ENCODE measurements around the gene UBLCP1.

UBLCP1 gene

DNA sequence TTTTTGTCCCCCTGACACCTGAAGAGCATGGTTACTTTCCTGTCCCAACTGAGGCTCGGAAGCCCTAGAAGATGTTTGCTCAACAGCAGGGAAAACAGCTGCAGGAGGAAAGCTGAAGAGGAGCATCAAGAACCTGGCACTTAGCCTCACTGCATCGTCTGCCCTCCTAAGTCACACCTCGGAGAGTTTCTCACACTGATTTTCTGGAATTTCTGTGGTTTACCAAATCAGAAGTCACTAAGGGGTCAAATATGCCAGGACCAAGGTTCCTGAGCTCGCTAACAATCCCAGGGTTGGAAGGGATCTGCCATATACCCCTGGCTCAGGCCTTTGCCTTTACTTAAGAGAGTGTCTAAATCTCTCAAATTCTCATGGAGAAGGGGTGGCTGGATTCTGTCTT lies 61.9 kb downstream of the UBLCP1 start:
- no peak for TF ChIP-seq ZFX (IDR thresholded peaks at IDR 0.05)
- TF ChIP-seq, protein P1, sequence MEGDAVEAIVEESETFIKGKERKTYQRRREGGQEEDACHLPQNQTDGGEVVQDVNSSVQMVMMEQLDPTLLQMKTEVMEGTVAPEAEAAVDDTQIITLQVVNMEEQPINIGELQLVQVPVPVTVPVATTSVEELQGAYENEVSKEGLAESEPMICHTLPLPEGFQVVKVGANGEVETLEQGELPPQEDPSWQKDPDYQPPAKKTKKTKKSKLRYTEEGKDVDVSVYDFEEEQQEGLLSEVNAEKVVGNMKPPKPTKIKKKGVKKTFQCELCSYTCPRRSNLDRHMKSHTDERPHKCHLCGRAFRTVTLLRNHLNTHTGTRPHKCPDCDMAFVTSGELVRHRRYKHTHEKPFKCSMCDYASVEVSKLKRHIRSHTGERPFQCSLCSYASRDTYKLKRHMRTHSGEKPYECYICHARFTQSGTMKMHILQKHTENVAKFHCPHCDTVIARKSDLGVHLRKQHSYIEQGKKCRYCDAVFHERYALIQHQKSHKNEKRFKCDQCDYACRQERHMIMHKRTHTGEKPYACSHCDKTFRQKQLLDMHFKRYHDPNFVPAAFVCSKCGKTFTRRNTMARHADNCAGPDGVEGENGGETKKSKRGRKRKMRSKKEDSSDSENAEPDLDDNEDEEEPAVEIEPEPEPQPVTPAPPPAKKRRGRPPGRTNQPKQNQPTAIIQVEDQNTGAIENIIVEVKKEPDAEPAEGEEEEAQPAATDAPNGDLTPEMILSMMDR (conservative IDR thresholded peaks at IDR 0.05), result no peak
- H3K27ac ChIP-seq, result no peak overlapping the region

DNA sequence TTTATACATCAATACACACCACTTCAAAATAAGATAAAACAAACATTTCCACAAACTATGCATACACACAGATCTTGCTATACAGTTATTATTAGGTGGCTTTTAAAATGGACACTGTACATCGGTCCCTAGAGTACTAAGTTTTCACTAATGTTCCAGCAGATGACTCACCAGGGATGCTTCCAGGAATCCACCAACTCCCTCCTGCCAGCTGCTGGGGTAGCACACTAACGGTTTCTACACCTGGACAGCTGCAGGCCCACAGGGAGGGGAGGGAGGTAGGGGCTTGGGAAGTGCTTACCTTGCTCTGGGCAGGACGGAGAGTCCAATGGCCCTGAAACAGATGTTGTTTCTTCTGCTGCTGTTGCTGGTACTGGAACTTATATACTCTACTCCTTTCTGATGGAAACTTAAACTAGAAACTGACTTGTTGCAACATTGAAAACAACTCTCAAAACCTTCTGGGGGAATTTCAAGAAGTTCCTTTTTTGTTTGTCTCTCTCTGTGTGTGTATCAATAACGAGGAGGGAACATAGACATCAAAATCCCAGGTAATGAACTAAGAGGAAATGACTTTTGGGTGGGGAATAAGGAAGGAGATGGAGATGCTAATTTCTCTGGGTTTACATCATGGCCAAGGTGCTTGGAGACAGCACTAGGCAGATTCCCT lies 67.2 kb downstream of the UBLCP1 start, which contains the start of gene IL12B:
TSS of gene IL12B (minus strand) at position 357 of the 670 bp plus-strand sequence. CDS start 3,705 bp downstream, outside the sequence.
- H3K27ac ChIP-seq, result no peak within 1 kb of the TSS
- TF ChIP-seq ZFX (IDR thresholded peaks at IDR 0.05), result no peak
- TF ChIP-seq, protein P1 (conservative IDR thresholded peaks at IDR 0.05), result no peak

DNA sequence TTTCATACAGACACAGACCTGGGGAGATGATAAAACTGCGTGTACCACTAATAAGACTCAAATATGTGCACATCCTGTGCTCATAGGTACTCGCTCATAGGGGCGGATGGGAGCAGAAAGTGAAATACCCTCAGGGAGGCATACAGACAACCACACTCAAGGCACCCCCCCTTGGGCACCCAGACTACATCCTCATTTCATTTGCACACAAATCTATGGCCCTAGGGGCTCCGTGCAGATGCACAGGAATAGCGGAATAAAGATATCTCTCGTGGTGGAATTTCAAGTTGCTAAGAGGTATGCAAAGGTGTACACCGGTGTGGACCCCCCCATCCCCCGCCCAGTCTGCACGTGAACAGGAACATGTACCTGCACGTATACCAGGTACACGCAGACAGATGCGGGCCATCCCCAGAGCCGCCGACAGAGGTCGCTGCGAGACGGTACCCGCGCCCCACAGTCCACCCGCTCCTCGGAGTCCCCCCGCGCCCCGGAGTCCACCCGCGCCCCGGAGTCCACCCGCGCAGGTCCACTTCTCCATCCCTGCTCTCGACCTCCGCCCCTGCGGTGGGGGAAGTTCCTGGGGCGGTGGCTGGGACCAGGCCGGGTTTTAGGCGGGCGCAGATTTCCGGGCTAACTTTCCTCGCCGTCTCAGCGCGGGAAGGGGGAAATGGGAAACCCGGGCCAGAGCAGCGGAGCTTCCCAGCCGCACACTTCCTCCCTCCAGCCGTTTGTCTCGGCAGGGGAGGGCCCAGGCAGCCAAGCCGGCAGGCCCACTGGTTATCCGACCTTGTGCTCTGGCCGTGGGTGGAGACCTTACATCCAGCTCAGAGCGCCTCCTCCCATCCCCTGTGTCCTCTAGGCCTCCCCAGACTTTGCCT lies 68.2 kb downstream of the UBLCP1 start:
- no peak overlapping the region for H3K27ac ChIP-seq
- no peak for TF ChIP-seq ZFX (IDR thresholded peaks at IDR 0.05)
- TF ChIP-seq, protein P1 (conservative IDR thresholded peaks at IDR 0.05), result peak; percentile 86

DNA sequence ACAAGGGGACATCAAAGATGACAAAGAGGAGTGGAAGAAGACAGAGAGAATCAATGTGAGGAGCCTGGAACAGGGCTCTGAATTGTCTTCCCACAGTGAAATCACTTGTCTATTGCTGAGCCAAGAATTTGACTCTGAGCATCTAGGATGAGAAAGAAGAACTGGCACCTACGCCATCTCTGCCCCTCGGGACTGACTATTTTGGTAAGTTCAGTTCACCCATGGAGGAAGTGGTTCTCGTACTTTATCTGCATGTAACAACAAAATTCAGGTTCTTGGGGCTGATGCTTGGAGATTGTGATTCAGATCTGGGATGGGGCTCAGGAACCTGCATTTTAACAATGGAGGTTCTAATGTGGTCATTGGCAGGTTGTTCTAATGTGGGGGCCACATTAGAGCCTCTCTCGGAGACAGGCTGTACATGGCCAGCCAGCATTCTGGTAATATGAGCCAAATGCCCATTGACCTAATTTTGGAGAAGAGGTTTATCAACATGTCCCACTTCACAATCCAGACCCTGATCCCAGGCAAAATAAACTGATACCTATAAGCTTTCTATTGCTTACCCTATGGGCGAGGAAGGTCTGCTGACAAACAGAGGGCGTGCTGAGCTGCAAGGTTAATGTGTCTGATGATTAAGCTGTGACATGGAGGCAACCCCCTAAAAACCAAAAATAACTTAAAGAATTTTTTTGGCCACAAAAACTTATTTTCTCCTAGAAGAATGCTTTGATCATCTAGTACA lies 69.9 kb downstream of the UBLCP1 start:
- no peak overlapping the region for H3K27ac ChIP-seq
- TF ChIP-seq, protein P1 (conservative IDR thresholded peaks at IDR 0.05), result no peak
- no peak for TF ChIP-seq ZFX (IDR thresholded peaks at IDR 0.05)

DNA sequence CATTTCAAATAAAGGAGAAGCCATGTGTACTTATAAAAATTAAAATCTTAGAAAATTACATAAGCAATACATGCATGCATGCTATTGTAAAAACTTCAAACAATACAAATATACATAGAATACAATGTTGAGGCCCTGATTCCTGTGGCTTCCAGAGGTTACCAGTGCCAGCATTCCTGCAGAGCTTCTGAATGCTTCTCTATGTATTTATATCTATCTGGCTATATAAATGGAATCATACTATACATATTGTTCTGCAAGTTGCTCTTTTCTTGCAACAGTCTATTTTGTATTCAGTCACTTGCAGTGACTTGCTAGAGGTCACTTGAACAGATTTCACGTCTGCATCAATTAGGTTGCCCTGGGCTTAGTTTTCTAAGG lies 70.4 kb downstream of the UBLCP1 start:
- H3K27ac ChIP-seq, result no peak overlapping the region
- TF ChIP-seq, protein P1 (conservative IDR thresholded peaks at IDR 0.05), result no peak
- no peak for TF ChIP-seq ZFX (IDR thresholded peaks at IDR 0.05)
